DOHH2 (cell line): ENCODE measurements around the gene RIN3.

ENCODE experiments used
- H3F3A ChIP-seq: fragments of 200-600 bp; sonication (generic), shearing (Covaris generic); 2 replicates; pipeline ENCODE4 v1.6.0; 2016; ENCODE audit warnings: antibody characterized with exemption, mild to moderate bottlenecking; ENCODE audit not compliant: control insufficient read depth, insufficient read depth
- H3K27ac ChIP-seq: fragments of 200-600 bp; sonication (generic); 2 replicates; pipeline ENCODE4 v1.5.1; 2014; ENCODE audit warnings: low read depth, mild to moderate bottlenecking, low read length, moderate library complexity
- H3K27me3 ChIP-seq: fragments of 200-600 bp; sonication (generic); 2 replicates; pipeline ENCODE4 v1.6.1; 2014; ENCODE audit warnings: mild to moderate bottlenecking, low read length, mixed read lengths; ENCODE audit not compliant: control insufficient read depth
- H3K36me3 ChIP-seq: fragments of 200-600 bp; sonication (generic); 2 replicates; pipeline ENCODE4 v1.6.1; 2014; ENCODE audit warnings: mild to moderate bottlenecking, low read length, moderate library complexity, mixed read lengths; ENCODE audit not compliant: control insufficient read depth
- H3K4me1 ChIP-seq: fragments of 200-600 bp; sonication (generic); 2 replicates; pipeline ENCODE4 v1.6.1; 2014; ENCODE audit warnings: mild to moderate bottlenecking, low read length, mixed read lengths; ENCODE audit not compliant: control insufficient read depth
- H3K4me2 ChIP-seq: fragments of 200-600 bp; sonication (generic); 2 replicates; pipeline ENCODE4 v1.6.0; 2014; ENCODE audit warnings: mild to moderate bottlenecking, low read length, moderate library complexity
- H3K4me3 ChIP-seq: fragments of 200-600 bp; sonication (generic); 2 replicates; pipeline ENCODE4 v1.5.1; 2014; ENCODE audit warnings: mild to moderate bottlenecking, low read length, mixed read lengths
- H3K79me2 ChIP-seq: fragments of 200-600 bp; sonication (generic); 2 replicates; pipeline ENCODE4 v1.6.1; 2014; ENCODE audit warnings: mild to moderate bottlenecking, low read length, mixed read lengths; ENCODE audit not compliant: control insufficient read depth
- H3K9me2 ChIP-seq: fragments of 200-600 bp; sonication (generic); replicated peaks from 2 replicates; pipeline ENCODE4 v1.6.1; 2014; ENCODE audit warnings: mild to moderate bottlenecking, low read length, mixed read lengths; ENCODE audit not compliant: control insufficient read depth
- H3K9me3 ChIP-seq: fragments of 200-600 bp; sonication (generic); 2 replicates; pipeline ENCODE4 v1.6.1; 2014; ENCODE audit warnings: antibody characterized with exemption, low read length, mixed read lengths; ENCODE audit not compliant: control insufficient read depth, insufficient read depth
- H4K20me1 ChIP-seq: fragments of 200-600 bp; sonication (generic); 2 replicates; pipeline ENCODE4 v1.6.0; 2014; ENCODE audit warnings: low read depth, mild to moderate bottlenecking, antibody characterized with exemption, low read length, moderate library complexity; ENCODE audit not compliant: control insufficient read depth, insufficient read depth
- CTCF ChIP-seq: fragments of 200-600 bp; sonication (generic); IDR thresholded peaks from one replicate; pipeline ENCODE4 v1.5.1; 2014; ENCODE audit warnings: antibody characterized with exemption, mild to moderate bottlenecking, low read depth, low read length; ENCODE audit not compliant: poor library complexity, severe bottlenecking
- EZH2phosphoT487 ChIP-seq: fragments of 200-600 bp; sonication (generic); IDR thresholded peaks from 2 replicates; pipeline ENCODE4 v1.6.1; 2017; ENCODE audit warnings: borderline replicate concordance, mild to moderate bottlenecking, antibody characterized with exemption, low read length, moderate library complexity, mixed read lengths

The RIN3 gene, protein sequence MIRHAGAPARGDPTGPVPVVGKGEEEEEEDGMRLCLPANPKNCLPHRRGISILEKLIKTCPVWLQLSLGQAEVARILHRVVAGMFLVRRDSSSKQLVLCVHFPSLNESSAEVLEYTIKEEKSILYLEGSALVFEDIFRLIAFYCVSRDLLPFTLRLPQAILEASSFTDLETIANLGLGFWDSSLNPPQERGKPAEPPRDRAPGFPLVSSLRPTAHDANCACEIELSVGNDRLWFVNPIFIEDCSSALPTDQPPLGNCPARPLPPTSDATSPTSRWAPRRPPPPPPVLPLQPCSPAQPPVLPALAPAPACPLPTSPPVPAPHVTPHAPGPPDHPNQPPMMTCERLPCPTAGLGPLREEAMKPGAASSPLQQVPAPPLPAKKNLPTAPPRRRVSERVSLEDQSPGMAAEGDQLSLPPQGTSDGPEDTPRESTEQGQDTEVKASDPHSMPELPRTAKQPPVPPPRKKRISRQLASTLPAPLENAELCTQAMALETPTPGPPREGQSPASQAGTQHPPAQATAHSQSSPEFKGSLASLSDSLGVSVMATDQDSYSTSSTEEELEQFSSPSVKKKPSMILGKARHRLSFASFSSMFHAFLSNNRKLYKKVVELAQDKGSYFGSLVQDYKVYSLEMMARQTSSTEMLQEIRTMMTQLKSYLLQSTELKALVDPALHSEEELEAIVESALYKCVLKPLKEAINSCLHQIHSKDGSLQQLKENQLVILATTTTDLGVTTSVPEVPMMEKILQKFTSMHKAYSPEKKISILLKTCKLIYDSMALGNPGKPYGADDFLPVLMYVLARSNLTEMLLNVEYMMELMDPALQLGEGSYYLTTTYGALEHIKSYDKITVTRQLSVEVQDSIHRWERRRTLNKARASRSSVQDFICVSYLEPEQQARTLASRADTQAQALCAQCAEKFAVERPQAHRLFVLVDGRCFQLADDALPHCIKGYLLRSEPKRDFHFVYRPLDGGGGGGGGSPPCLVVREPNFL

GRCh38 chr14:92513204-92513965 is at the start of gene RIN3:
RIN3 (plus strand) TSS chr14:92513781; CDS start chr14:92513933, 152 bp downstream.
- TF ChIP-seq EZH2phosphoT487 (no peak), CTCF (no peak)
- Histone ChIP-seq H3K4me2 (no peak within 1 kb of the TSS), H3F3A (0 out of 2 replicates have a peak, but pooled peaks cover 3% of the 10 kb centered on the region), H3K79me2 (no peaks in the 10 kb centered on the region), H3K9me2 (no peaks in the 10 kb centered on the region), H3K36me3 (no peaks in the 10 kb centered on the region), H4K20me1 (no peaks in the 10 kb centered on the region), H3K4me1 (no peaks in the 10 kb centered on the region), H3K9me3 (no peaks in the 10 kb centered on the region), H3K27ac (no peak within 1 kb of the TSS), H3K4me3 (no peak within 1 kb of the TSS), H3K27me3 (peaks cover 19% of the 10 kb centered on the region)

DNA sequence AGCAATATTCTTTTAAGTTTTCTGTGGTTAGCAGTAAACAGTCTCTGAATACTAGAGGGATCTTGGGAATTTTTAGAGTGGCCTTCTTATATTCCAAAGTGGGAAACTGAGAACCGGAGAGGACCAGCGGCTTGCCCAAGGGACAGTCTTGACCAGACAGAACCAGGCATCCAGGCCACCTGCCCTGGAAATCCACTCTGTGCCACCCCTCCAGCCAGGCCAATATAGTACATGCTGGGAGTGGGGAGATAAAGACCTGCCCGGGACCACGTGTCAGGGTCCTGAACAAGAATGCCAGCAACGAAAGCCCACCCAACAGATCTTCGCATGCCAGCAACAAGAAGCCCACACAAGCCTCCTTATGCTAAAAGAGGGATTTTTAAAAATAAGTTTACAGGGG is 49.4 kb upstream of the RIN3 start:
- peaks cover 11% of the 10 kb centered on the region for H3K9me3 ChIP-seq
- no peaks in the 10 kb centered on the region for H4K20me1 ChIP-seq
- H3K27me3 ChIP-seq, result no peaks in the 10 kb centered on the region
- H3K36me3 ChIP-seq, result no peaks in the 10 kb centered on the region
- H3K9me2 ChIP-seq, result no peaks in the 10 kb centered on the region
- H3K27ac ChIP-seq, result no peak overlapping the region
- H3F3A ChIP-seq, result no peaks in the 10 kb centered on the region
- no peak for TF ChIP-seq CTCF
- no peak for TF ChIP-seq EZH2phosphoT487
- no peak overlapping the region for H3K4me3 ChIP-seq
- no peaks in the 10 kb centered on the region for H3K79me2 ChIP-seq
- no peaks in the 10 kb centered on the region for H3K4me1 ChIP-seq
- H3K4me2 ChIP-seq, result no peak overlapping the region

DNA sequence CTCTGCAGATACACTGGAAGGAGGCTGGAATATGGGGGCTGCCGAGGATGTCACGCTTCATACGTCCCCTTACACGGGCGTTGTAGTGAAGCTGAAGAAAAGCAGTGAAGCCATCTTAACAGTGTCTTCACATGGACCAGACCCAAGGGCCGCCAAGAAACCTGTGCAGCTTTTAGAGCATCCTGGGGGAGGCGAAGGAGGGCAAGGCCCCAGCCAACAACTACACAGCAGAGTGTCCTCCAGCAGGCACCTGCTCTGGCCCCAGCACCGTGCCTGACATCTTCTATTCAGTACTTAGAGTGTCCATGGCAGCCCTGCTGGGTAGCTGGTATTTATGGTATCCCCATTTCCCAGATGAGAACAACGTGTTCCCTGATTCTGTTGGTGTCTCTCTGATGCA is 48.9 kb upstream of the RIN3 start:
- peaks cover 11% of the 10 kb centered on the region for H3K9me3 ChIP-seq
- TF ChIP-seq CTCF, result no peak
- H4K20me1 ChIP-seq, result no peaks in the 10 kb centered on the region
- H3K36me3 ChIP-seq, result no peaks in the 10 kb centered on the region
- no peaks in the 10 kb centered on the region for H3K79me2 ChIP-seq
- H3K27me3 ChIP-seq, result no peaks in the 10 kb centered on the region
- H3K4me3 ChIP-seq, result no peak overlapping the region
- no peaks in the 10 kb centered on the region for H3F3A ChIP-seq
- H3K4me1 ChIP-seq, result no peaks in the 10 kb centered on the region
- no peak overlapping the region for H3K4me2 ChIP-seq
- no peak overlapping the region for H3K27ac ChIP-seq
- no peaks in the 10 kb centered on the region for H3K9me2 ChIP-seq
